HEK293T (cell line): Measurements from ENCODE around the gene AOPEP.

ENCODE experiments used
- BHLHE40 ChIP-seq: fragments of 450-650 bp; IDR thresholded peaks from 2 replicates; pipeline ENCODE4 v1.6.1; 2016; ENCODE audit warnings: mild to moderate bottlenecking, moderate library complexity, borderline replicate concordance
- FOXA1 ChIP-seq: fragments of 450-650 bp; IDR thresholded peaks from 2 replicates; pipeline ENCODE4 v1.6.1; 2016; ENCODE audit warnings: mild to moderate bottlenecking
- FOXK2 ChIP-seq: fragments of 450-650 bp; IDR thresholded peaks from 2 replicates; pipeline ENCODE4 v1.6.1; 2016; ENCODE audit warnings: mild to moderate bottlenecking
- SP1 ChIP-seq: fragments of 450-650 bp; IDR thresholded peaks from 2 replicates; pipeline ENCODE4 v1.6.1; 2017
- TARDBP ChIP-seq: fragments of 450-650 bp; IDR thresholded peaks from 2 replicates; pipeline ENCODE4 v1.6.1; 2016

DNA sequence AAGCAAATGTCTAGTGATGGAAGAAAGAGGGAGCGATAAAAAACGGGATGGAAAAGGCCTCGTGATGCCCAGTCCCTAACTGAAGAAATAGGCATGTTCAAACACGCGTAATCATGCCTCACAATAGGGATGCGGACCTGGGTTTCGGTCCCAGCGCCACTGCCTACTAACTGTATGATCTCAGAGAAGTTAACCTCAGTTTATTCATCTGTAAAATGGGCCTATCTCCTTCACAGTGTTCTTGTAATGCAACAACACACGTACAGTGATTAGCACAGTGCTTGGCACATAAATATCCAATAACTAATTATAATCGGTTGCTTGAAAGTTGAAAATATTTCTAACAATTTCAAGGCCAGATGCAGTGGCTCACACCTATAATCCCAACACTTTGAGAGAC, 409.3 kb downstream of the AOPEP start:
- TF ChIP-seq TARDBP (no peak), FOXA1 (no peak), BHLHE40 (no peak), FOXK2 (no peak), SP1 (no peak)
